Measurements from ENCODE around the gene CCDC138. TPM values are rescaled to one million over a fixed set of nuclear protein-coding genes. Genes with fewer than 3 reads are reported as not detected.
"Not testable (repeated sequence)": the region's sequence is repeated elsewhere in the genome, so short reads cannot be mapped to it uniquely, and the experiment has no call there.

The CCDC138 gene, protein sequence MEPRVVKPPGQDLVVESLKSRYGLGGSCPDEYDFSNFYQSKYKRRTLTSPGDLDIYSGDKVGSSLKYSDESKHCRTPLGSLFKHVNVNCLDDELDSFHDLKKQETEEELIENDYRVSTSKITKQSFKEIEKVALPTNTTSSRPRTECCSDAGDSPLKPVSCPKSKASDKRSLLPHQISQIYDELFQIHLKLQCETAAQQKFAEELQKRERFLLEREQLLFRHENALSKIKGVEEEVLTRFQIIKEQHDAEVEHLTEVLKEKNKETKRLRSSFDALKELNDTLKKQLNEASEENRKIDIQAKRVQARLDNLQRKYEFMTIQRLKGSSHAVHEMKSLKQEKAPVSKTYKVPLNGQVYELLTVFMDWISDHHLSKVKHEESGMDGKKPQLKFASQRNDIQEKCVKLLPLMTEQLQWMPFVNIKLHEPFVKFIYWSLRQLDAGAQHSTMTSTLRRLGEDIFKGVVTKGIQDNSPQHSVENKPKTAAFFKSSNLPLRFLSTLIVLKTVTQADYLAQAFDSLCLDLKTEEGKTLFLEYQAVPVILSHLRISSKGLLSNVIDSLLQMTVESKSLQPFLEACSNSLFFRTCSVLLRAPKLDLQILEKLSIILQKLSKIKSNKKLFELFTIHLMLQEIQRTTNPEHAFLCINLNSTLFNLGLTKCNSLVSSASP
- 10 to 100 TPM in 1 of 4 donors, 1 to 10 TPM in 3; 2.3 to 33.8 (median 4.6) TPM for total RNA-seq

DNA sequence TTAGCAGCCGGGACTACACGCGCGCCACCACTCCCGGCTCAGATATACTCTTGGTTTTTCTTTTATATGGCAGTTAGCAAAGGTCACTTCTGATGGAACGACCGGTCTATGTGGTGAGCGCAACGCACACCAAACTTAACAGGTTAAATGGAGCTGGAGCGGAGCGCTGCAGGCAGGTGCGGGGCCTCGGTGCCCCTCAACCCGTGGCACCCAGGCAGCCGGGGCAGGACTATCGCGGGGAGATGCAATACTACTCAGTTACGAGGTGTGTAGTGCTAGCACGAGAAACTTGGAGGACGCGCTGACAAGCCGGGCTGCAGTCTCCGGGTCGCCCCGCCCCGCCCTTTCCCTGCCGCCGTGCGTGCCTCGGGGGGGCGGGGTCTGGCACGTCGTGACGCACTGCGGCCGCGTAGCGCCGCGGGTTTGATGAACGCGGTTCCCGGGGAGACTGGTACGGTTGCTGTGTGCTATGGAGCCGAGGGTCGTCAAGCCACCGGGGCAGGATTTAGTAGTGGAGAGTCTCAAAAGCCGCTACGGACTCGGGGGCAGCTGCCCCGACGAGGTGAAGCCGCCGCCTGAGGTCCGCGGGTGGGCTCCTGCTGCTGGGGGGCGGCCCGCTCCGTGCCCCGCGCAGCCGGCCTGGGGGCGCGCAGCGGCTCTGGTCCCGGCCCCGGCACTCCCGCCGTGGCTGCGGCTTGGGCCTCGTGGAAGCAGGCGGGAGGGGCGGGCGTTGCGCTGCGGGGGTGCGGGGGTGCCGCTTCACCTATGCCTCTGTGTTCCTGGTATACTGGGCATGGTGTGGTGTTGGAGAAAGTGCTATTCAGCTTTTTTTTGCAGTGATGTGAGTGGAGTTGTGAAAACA is at the start of gene CCDC138:
Gene CCDC138 (plus strand): TSS at position 418 of the 862 bp plus-strand sequence. CDS start 52 bp downstream, at position 470.
- peaks cover 0 to 25% (median 0%) of the 10 kb centered on the region in 3 donors for H3K36me3 ChIP-seq

DNA sequence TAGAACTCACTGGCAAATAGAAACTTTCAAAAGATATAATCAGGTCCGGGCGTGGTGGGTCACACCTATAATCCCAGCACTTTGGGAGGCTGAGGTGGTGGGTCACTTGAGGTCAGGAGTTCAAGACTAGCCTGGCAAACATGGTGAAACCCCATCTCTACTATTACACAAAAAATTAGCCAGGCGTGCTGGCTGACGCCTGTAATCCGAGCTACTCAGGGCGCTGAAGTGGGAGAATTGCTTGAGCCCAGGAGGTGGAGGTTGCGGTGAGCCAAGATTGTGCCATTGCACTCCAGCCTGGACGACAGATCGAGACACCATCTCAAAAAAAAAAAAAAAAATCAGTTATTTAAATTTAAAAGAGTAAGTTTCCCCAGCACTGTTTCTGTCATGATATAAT is 28.6 kb upstream of the CCDC138 start:
- not testable (repeated sequence) for H3K9me3 ChIP-seq, DNase-seq, H3K4me1 ChIP-seq, H3K27me3 ChIP-seq, H3K27ac ChIP-seq, H3K4me3 ChIP-seq
- H3K36me3 ChIP-seq: peaks cover 0 to 41% (median 0%) of the 10 kb centered on the region in 3 donors

More for the DNA sequence above, at the start of gene CCDC138:
- Histone ChIP-seq H3K4me1 (peaks cover 0 to 5% (median 0%) of the 10 kb centered on the region in 4 donors), H3K9me3 (no peaks in the 10 kb centered on the region), H3K27ac (peak within 1 kb of the TSS; percentile 80 to 91 (median 82)), H3K27me3 (no peaks in the 10 kb centered on the region), H3K4me3 (peak within 1 kb of the TSS; percentile 70 to 94 (median 87))
- peak; percentile 89 to 96 (median 94) for DNase-seq
- TF ChIP-seq POLR2A (IDR thresholded peaks at IDR 0.05): peak; percentile 46 to 50
- TF ChIP-seq, protein P1, sequence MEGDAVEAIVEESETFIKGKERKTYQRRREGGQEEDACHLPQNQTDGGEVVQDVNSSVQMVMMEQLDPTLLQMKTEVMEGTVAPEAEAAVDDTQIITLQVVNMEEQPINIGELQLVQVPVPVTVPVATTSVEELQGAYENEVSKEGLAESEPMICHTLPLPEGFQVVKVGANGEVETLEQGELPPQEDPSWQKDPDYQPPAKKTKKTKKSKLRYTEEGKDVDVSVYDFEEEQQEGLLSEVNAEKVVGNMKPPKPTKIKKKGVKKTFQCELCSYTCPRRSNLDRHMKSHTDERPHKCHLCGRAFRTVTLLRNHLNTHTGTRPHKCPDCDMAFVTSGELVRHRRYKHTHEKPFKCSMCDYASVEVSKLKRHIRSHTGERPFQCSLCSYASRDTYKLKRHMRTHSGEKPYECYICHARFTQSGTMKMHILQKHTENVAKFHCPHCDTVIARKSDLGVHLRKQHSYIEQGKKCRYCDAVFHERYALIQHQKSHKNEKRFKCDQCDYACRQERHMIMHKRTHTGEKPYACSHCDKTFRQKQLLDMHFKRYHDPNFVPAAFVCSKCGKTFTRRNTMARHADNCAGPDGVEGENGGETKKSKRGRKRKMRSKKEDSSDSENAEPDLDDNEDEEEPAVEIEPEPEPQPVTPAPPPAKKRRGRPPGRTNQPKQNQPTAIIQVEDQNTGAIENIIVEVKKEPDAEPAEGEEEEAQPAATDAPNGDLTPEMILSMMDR (IDR thresholded peaks at IDR 0.05): no peak

DNA sequence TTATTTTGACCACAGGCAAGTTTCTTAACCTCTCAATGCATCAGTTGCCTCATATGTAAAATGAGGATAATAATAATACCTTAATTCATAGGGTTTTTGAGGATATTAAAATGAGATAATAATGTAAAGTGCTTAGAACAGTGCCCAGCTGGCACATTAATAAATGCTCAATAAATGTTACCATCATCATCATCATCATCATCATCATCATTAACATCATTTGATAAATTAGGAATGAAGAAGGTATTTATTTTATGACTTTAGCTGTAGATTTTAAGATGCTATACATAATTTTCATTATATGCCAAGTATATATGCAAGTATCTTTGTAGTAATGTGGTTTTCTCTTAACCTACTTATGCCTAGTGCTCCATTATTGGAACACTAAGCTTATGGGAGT is 24.0 kb upstream of the CCDC138 start:
- not testable (repeated sequence) for DNase-seq, H3K4me1 ChIP-seq, H3K27ac ChIP-seq, H3K9me3 ChIP-seq, H3K27me3 ChIP-seq, H3K4me3 ChIP-seq
- peaks cover 0 to 43% (median 3%) of the 10 kb centered on the region in 3 donors for H3K36me3 ChIP-seq

DNA sequence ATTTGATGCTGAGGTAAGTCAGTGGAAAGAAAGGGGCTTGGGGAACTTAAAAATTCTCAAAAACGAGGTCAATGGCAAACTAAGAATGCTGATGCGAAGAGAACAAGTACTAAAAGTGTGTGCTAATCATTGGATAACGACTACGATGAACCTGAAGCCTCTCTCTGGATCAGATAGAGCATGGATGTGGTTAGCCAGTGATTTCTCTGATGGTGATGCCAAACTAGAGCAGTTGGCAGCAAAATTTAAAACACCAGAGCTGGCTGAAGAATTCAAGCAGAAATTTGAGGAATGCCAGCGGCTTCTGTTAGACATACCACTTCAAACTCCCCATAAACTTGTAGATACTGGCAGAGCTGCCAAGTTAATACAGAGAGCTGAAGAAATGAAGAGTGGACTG is 19.9 kb upstream of the CCDC138 start:
- not testable (repeated sequence) for H3K27me3 ChIP-seq, H3K9me3 ChIP-seq, H3K27ac ChIP-seq, DNase-seq, H3K4me3 ChIP-seq, H3K4me1 ChIP-seq
- peaks cover 0 to 47% (median 3%) of the 10 kb centered on the region in 3 donors for H3K36me3 ChIP-seq

DNA sequence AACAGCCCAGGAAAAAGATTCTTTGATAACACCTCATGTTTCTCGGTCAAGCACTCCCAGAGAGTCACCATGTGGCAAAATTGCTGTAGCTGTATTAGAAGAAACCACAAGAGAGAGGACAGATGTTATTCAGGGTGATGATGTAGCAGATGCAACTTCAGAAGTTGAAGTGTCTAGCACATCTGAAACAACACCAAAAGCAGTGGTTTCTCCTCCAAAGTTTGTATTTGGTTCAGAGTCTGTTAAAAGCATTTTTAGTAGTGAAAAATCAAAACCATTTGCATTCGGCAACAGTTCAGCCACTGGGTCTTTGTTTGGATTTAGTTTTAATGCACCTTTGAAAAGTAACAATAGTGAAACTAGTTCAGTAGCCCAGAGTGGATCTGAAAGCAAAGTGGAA is 18.7 kb upstream of the CCDC138 start:
- not testable (repeated sequence) for H3K4me3 ChIP-seq, DNase-seq, H3K27ac ChIP-seq, H3K4me1 ChIP-seq, H3K27me3 ChIP-seq, H3K9me3 ChIP-seq
- H3K36me3 ChIP-seq: peaks cover 0 to 55% (median 3%) of the 10 kb centered on the region in 3 donors

DNA sequence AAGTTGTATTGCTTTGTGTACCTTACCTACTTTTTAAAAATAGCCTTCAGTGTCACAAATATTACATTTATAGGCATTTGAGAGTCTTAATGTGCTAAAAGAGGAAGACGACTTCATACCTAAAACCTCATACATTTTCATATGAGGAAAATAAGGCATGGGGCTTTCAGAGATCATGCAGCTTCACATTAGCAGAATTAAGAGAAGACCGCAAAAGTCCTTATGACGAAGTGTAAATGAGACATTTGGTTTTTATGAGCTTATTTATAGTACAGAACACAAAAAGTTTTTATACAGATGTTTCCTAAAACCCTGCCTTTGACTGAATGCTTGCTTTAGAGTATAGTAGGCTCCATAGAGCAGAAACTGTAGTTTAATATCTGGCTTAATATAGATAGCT is 10.1 kb upstream of the CCDC138 start:
- peaks cover 0 to 87% (median 0%) of the 10 kb centered on the region in 3 donors for H3K36me3 ChIP-seq
- DNase-seq: no peak
- no peaks in the 10 kb centered on the region for H3K9me3 ChIP-seq
- TF ChIP-seq POLR2A (IDR thresholded peaks at IDR 0.05): no peak
- TF ChIP-seq, protein P1 (IDR thresholded peaks at IDR 0.05): no peak
- H3K4me1 ChIP-seq: no peaks in the 10 kb centered on the region
- H3K4me3 ChIP-seq: no peak overlapping the region
- no peak overlapping the region for H3K27ac ChIP-seq
- H3K27me3 ChIP-seq: no peaks in the 10 kb centered on the region

DNA sequence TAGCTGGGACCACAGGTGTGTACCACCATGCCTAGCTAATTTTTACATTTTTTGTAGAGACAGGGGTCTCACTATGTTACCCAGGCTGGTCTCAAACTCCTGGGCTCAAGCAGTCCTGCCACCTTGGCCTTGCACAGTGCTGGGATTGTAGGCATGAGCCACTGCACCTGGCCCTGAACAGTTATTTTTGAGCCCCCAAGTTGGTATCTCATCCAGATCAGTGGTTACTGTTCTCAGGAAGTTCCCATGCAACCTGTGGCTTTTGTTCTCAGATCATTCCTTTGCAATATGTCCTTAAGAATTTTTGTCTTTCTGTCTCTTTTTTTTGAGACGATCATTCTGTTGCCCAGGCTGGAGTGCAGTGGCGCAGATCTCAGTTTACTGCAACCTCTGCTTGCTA is 7.7 kb upstream of the CCDC138 start:
- Histone ChIP-seq H3K27ac (no peak overlapping the region), H3K4me1 (no peaks in the 10 kb centered on the region), H3K4me3 (no peak overlapping the region), H3K9me3 (no peaks in the 10 kb centered on the region), H3K27me3 (no peaks in the 10 kb centered on the region), H3K36me3 (peaks cover 0 to 82% (median 0%) of the 10 kb centered on the region in 3 donors)
- TF ChIP-seq, protein P1 (IDR thresholded peaks at IDR 0.05): no peak
- no peak for TF ChIP-seq POLR2A (IDR thresholded peaks at IDR 0.05)
- no peak for DNase-seq

Measured in Peyer's patch (tissue), 4 donors.